KOPT-K1 (cell line): ENCODE data around the gene FKRP.

Source experiments
- H3K27ac ChIP-seq: fragments of 200-600 bp; sonication (generic); 2 replicates; pipeline ENCODE4 v1.5.1; 2016; ENCODE audit warnings: antibody characterized with exemption, mild to moderate bottlenecking, low read depth, low read length; ENCODE audit not compliant: poor library complexity, severe bottlenecking
- H3K36me3 ChIP-seq: fragments of 200-600 bp; sonication (generic); 2 replicates; pipeline ENCODE4 v1.5.1; 2017; ENCODE audit warnings: antibody characterized with exemption, mild to moderate bottlenecking, low read length, moderate library complexity; ENCODE audit not compliant: insufficient read depth
- H3K9me3 ChIP-seq: fragments of 200-600 bp; sonication (generic); 2 replicates; pipeline ENCODE4 v1.5.1; 2017; ENCODE audit warnings: antibody characterized with exemption, low read length, mild to moderate bottlenecking; ENCODE audit not compliant: insufficient read depth, poor library complexity, severe bottlenecking

Gene FKRP

GRCh38 chr19:46733690-46734292, 12.1 kb upstream of the FKRP start:
- H3K9me3 ChIP-seq, result no peaks in the 10 kb centered on the region
- H3K27ac ChIP-seq, result no peak overlapping the region
- peaks cover 99% of the 10 kb centered on the region for H3K36me3 ChIP-seq

GRCh38 chr19:46736531-46737297, 9.1 kb upstream of the FKRP start:
- no peaks in the 10 kb centered on the region for H3K9me3 ChIP-seq
- peaks cover 97% of the 10 kb centered on the region for H3K36me3 ChIP-seq
- no peak overlapping the region for H3K27ac ChIP-seq

GRCh38 chr19:46737298-46737654, 8.6 kb upstream of the FKRP start:
- Histone ChIP-seq H3K27ac (no peak overlapping the region), H3K9me3 (no peaks in the 10 kb centered on the region), H3K36me3 (peaks cover 97% of the 10 kb centered on the region)

GRCh38 chr19:46737761-46738171, 8.1 kb upstream of the FKRP start:
- no peak overlapping the region for H3K27ac ChIP-seq
- peaks cover 97% of the 10 kb centered on the region for H3K36me3 ChIP-seq
- H3K9me3 ChIP-seq, result no peaks in the 10 kb centered on the region

GRCh38 chr19:46739290-46739771, 6.5 kb upstream of the FKRP start:
- Histone ChIP-seq H3K27ac (no peak overlapping the region), H3K36me3 (peaks cover 92% of the 10 kb centered on the region), H3K9me3 (no peaks in the 10 kb centered on the region)

GRCh38 chr19:46741447-46741846, 4.4 kb upstream of the FKRP start:
- Histone ChIP-seq H3K27ac (no peak overlapping the region), H3K36me3 (peaks cover 72% of the 10 kb centered on the region), H3K9me3 (no peaks in the 10 kb centered on the region)

GRCh38 chr19:46742926-46743480, 2.9 kb upstream of the FKRP start:
- Histone ChIP-seq H3K27ac (no peak overlapping the region), H3K36me3 (peaks cover 56% of the 10 kb centered on the region), H3K9me3 (no peaks in the 10 kb centered on the region)

GRCh38 chr19:46744005-46744691, 1.7 kb upstream of the FKRP start:
- Histone ChIP-seq H3K9me3 (no peaks in the 10 kb centered on the region), H3K36me3 (peaks cover 52% of the 10 kb centered on the region), H3K27ac (no peak overlapping the region)

GRCh38 chr19:46745030-46745429, 827 bp upstream of the FKRP start:
- H3K27ac ChIP-seq, result peak overlapping the region; percentile 89

GRCh38 chr19:46746281-46747057, 612 bp downstream of the FKRP start, which contains the start of gene STRN4:
Gene STRN4 (minus strand): TSS chr19:46746450. CDS start chr19:46746430, 20 bp downstream.
- peak within 1 kb of the TSS; percentile 89 for H3K27ac ChIP-seq
- H3K36me3 ChIP-seq, result peaks cover 42% of the 10 kb centered on the region
- no peaks in the 10 kb centered on the region for H3K9me3 ChIP-seq

More at GRCh38 chr19:46745030-46745429, 827 bp upstream of the FKRP start:
- Histone ChIP-seq H3K36me3 (peaks cover 48% of the 10 kb centered on the region), H3K9me3 (no peaks in the 10 kb centered on the region)

- Histone ChIP-seq H3K36me3 (peaks cover 30% of the 10 kb centered on the region), H3K9me3 (no peaks in the 10 kb centered on the region), H3K27ac (no peak overlapping the region)
Observed at GRCh38 chr19:46748325-46749109, 2.7 kb downstream of the FKRP start.

- H3K27ac ChIP-seq, result no peak overlapping the region
Observed at GRCh38 chr19:46753420-46754155, 7.7 kb downstream of the FKRP start.

GRCh38 chr19:46755077-46755852, 9.4 kb downstream of the FKRP start:
- no peaks in the 10 kb centered on the region for H3K9me3 ChIP-seq
- H3K27ac ChIP-seq, result no peak overlapping the region
- peaks cover 34% of the 10 kb centered on the region; the same call in 1 of the 2 replicates for H3K36me3 ChIP-seq

More at GRCh38 chr19:46753420-46754155, 7.7 kb downstream of the FKRP start:
- peaks cover 47% of the 10 kb centered on the region for H3K36me3 ChIP-seq
- H3K9me3 ChIP-seq, result no peaks in the 10 kb centered on the region
